ENCODE measurements around the gene RGS6.

RGS6 gene

GRCh38 chr14:72560331-72560730 is 628.1 kb downstream of the RGS6 start:
- no peak overlapping the region for H3K27ac ChIP-seq
- TF ChIP-seq CTCF (conservative IDR thresholded peaks at IDR 0.05) (no peak), ZFX (IDR thresholded peaks at IDR 0.05) (no peak)

- TF ChIP-seq ZFX (IDR thresholded peaks at IDR 0.05) (no peak), CTCF (conservative IDR thresholded peaks at IDR 0.05) (no peak)
- no peak overlapping the region for H3K27ac ChIP-seq
Observed at GRCh38 chr14:72560889-72561493, 628.8 kb downstream of the RGS6 start.

- TF ChIP-seq ZFX (IDR thresholded peaks at IDR 0.05), result no peak
- no peak for TF ChIP-seq CTCF (conservative IDR thresholded peaks at IDR 0.05)
Observed at GRCh38 chr14:72562300-72562699, 630.1 kb downstream of the RGS6 start.

GRCh38 chr14:72563676-72564075 is 631.4 kb downstream of the RGS6 start:
- no peak for TF ChIP-seq CTCF (conservative IDR thresholded peaks at IDR 0.05)
- no peak for TF ChIP-seq ZFX (IDR thresholded peaks at IDR 0.05)

More at GRCh38 chr14:72562300-72562699, 630.1 kb downstream of the RGS6 start:
- H3K27ac ChIP-seq, result no peak overlapping the region

GRCh38 chr14:72565149-72565559 is 632.9 kb downstream of the RGS6 start:
- no peak for TF ChIP-seq CTCF (conservative IDR thresholded peaks at IDR 0.05)
- TF ChIP-seq ZFX (IDR thresholded peaks at IDR 0.05), result no peak
- no peak overlapping the region for H3K27ac ChIP-seq

More at GRCh38 chr14:72563676-72564075, 631.4 kb downstream of the RGS6 start:
- no peak overlapping the region for H3K27ac ChIP-seq

GRCh38 chr14:72565917-72566316 is 633.7 kb downstream of the RGS6 start:
- no peak overlapping the region for H3K27ac ChIP-seq
- TF ChIP-seq CTCF (conservative IDR thresholded peaks at IDR 0.05) (no peak), ZFX (IDR thresholded peaks at IDR 0.05) (no peak)

GRCh38 chr14:72567226-72567625 is 635.0 kb downstream of the RGS6 start:
- H3K27ac ChIP-seq, result no peak overlapping the region
- TF ChIP-seq ZFX (IDR thresholded peaks at IDR 0.05) (no peak), CTCF (conservative IDR thresholded peaks at IDR 0.05) (no peak)
